Activated CD4-positive, alpha-beta T cell treated with anti-CD3 and anti-CD28 coated beads, Interleukin-2, Interleukin-4, amounts not matched to agents 100 ng/mL and 50 ng/mL, durations not matched to agents 16 hours and 8 hours (primary cell): ENCODE data around the gene BMP7.
"Not testable (repeated sequence)": the region's sequence is repeated elsewhere in the genome, so short reads cannot be mapped to it uniquely, and the experiment has no call there.

Source experiments
- DNase-seq: peaks from one replicate; pipeline ENCODE4 v3.0.0-alpha.2; 2020; ENCODE audit warnings: low spot score

The BMP7 gene

DNA sequence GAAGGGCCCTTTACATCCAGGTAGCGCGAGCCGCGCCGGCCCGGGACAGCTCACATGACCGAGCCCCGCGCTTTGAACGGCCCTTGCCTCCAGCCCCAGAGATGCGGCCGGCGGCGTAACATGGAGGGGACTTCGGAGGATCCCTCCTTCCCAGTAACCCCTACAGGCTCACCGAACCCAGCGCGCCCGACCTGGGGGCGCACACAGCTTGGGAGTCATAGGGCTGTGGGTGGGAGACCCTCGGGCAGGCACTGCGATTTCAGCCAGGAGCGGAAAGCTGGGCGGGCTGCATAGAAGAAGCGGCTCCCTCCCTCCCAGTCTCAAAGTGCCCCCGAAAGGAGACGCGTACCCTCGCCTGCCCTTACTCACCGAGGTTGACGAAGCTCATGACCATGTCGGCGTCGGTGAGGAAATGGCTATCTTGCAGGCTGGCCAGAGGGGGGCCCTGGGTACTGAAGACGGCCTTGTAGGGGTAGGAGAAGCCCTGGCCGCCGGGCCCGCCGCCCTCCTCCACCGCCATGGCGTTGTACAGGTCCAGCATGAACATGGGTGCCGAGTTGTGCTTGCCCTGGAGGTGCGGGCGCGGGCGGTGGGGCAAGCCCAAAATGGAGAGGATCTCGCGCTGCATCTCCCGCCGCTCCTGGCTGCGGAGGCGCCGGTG, 975 bp downstream of the BMP7 start:
- DNase-seq: no peak

DNA sequence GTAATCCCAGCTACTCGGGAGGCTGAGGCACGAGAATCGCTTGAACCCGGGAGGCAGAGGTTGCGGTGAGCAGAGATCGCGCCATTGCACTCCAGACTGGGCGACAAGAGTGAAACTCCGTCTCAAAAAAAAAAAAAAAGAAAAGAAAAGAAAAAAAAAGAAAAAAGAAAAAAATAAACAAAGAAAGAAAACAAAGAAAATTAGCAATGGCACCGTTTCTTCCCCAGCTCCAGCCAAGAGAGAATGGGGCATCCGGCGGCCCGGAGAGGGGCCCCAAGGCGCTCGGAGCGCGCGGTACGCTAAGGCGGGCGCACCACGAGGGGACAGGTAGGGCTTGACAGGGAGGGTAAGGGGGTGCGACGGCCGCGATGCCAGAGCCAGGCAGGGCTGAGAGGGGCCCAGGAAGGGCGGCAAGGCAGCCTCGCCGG, 1.5 kb downstream of the BMP7 start:
- not testable (repeated sequence) for DNase-seq

GRCh38 chr20:57263801-57264792, 2.3 kb downstream of the BMP7 start:
- DNase-seq: no peak

DNA sequence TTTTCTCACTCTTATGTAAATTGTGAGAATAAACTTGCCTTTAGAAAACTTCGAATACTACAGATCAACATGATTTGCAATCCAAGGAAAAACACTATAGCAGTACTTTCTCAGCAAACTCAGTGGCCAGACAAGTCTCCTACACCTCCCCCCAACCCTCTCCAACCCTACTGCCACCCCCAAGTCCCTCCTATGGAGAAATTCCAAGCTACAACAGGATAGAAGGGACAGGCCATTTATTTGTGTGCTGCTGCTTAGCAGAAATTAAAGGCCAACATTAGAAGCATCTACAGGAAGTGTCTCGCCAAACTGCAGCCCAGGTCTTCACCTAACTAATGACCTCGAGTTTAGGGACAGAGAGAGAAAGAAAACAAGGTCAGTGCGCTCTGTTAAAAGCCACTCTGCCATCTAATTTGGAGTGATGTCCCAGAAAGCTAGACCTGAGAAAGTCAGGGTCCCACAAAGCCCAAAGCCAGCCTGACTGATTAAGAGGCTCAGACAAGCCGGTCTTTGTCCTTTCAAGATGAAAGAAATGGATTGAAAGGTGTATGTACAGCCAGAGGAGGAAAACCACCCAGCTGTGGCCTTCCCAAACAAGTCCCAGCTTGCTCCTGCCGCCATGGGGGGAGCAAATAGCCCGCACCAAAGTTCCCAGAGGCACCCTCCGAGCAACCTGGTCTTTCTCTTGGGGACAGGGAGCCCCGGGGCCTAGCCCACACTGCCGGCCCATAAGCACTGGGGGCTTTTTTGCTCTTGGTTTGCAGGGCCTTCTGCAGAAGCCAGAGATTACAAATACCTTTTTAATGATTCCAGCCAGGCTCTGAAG, 3.4 kb downstream of the BMP7 start:
- no peak for DNase-seq

DNA sequence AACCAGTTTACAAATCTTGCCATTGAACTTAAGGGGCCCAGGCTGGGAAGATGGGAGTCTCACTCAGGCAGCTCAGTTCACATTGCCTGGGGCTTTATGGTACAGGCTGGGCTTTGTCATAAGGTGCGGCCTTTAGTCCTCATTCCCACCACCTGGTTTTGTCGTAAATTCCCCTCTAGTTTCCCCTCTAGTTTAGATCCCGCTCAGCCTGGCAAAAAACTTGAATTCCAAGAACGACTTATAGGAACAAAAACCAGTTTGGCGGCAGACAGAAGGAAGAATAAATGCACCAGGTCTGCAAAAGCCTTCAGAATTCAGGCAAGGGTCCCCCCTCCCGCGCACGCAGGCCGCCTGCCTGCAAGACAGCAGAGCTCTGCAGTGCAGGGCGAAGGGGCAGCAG, 4.1 kb downstream of the BMP7 start:
- DNase-seq: no peak

DNA sequence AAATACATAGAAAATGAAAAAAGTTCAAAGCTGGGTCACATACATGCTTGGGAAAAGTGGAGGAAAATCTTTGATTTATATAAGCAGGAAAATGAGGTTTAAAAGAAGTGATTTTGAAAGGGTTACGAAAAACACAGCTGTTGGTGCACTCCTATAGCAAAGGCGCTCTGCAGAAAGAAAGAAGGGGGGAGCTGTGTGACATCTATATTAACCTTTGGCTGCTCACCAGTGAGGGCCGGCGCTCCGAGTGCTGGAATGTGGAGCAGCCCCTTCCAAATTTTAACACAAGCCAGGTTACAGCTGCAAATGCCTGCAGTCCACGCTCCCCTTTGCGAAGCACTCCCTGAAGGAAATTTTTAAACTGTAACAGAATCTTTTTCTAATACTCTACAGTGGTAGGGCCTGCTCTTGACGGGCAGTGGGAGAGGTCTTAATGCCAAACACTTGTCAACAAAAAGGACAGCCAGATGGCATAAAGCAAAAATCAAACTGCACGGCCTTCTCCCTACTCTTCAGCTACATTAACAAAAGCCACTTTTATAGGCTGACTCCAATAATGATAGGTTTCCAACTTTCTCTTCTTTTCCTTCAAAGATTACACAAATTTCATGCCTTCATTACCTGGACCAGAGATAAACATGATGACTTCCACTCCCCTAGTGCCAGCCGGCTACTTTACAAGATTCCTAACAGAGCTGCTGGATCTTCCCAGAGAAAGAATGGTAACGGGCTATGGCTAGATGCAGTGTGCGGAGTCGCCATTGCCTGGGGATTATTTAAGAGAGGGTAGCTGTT, 4.8 kb downstream of the BMP7 start:
- no peak for DNase-seq

- DNase-seq: no peak
Observed at GRCh38 chr20:57260934-57261333, 5.5 kb downstream of the BMP7 start.

- DNase-seq: no peak
Observed at GRCh38 chr20:57259938-57260921, 6.2 kb downstream of the BMP7 start.

- DNase-seq: no peak
Observed at GRCh38 chr20:57259121-57259937, 7.1 kb downstream of the BMP7 start.

DNA sequence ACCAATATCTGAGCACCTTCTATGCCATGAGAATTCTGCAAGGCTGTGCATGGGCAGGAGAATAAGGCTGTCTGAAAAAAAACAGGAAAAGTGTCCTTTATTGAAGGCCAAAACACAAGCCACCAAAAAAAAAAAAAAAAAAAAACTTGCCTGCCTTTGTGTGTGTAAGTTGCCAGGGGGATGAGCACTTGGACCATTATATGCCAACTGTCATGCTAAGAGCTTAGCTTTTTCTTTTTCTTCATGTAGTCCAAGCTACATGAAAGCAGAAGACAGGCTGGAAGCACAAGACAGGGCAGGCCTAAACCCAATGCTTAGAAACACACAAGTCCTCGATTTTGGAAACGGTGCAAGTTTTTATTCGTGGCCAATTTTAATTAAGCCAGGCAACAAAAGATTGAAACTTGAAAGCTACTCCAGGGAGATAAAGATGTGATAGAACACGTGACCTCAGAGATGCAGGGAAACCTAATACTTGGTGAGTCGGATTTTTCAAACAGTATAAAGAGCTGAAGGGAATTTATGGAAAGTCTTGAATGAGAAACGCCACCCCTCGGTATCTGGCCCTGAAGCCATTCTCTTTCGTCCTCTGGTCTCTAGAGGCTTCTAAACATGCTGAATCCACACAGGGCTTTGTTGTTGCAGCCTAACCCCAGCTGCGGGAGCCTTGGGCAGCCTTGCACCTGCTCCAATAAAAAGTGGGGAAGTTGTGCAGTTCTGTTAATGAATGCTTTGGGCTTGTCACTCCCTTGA, 8.6 kb downstream of the BMP7 start:
- no peak for DNase-seq

GRCh38 chr20:57256908-57257307, 9.5 kb downstream of the BMP7 start:
- DNase-seq: no peak

DNA sequence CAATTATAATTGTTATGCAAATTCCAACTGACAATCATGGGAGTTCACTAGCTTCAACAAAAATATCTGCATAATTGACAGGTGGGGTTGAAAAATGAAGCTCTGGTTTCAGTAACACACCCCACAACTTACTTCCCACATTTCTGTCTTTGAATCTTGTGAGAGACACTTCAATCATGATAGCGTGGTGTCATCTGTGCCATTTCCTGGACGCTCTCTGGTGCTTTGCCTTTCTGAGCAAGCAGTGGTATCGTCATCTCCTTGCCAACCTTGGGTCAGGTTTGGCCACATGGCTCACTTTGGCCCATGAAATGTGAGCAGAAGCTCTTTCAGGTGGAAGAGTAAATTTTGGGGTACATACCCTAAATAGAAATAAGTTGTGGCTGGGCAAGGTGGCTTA, 10.2 kb downstream of the BMP7 start:
- no peak for DNase-seq

GRCh38 chr20:57255183-57255582, 11.3 kb downstream of the BMP7 start:
- DNase-seq: no peak

DNA sequence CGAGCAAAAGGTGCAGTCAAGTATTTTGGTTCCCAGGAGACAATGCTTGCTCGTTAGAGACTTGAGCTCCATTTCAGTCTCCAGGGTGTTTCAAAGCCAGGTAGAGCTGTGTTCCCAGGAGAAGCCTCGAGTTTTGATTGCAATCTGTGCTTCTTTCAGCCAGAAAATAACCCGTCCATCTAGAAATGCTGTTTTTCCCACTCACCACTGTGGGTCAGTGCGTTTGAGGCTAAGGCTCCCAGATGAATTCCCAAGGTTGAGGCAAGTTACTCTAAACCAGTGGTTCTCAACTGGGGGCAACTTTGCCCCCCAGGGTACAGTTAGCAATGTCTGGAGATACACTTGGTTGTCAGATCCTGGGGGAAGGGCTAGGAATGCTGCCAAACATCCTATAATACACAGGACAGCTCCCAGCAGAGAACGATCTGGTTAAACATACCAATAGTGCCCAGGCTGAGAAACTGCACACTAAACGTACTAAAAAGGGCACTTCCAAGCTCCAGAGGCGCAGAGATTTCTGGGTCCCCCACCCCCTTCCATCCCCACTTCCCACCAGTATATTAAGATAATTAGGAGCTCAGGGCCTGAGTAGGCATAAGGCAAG, 13.8 kb downstream of the BMP7 start:
- DNase-seq: no peak

DNA sequence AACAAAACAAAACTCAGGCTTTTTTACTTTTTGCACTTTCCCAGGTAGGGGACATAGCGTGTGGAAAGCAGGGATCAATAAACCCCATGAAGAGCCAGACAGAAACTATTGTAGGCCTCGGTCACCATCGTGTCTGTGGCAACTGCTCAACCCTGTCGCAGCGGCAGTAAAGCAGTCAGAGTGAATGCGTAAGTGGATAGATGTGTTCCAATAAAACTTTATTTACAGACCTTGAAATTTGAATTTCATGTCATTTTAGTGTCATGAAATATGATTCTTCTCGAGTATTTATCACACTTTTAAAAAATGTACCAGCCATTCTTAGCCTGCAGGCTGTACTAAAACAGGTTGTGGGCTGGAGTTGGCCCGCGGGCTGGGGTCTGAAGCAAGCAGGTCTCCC, 14.5 kb downstream of the BMP7 start:
- DNase-seq: no peak

GRCh38 chr20:57251344-57251743, 15.1 kb downstream of the BMP7 start:
- DNase-seq: peak; percentile 6

GRCh38 chr20:57250607-57251343, 15.7 kb downstream of the BMP7 start:
- peak; percentile 23 for DNase-seq

DNA sequence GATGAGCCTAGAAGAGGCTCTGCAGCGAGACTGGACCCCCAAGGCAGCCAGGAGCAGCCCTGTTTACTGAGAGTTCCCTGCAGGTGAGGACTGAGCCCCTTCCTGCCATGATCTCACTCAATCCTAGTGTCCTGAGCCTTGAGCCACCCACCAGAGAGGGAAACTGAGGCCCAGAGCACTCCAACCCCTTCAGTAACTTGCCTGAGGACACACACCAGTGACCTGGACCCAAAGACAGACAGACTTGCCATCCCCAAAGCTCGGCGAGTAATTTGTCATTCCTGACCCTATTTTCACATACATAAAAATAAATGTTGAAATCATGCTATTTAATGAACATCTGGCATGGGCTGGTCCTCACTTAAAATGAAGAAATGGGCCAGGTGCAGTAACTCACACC, 16.7 kb downstream of the BMP7 start:
- DNase-seq: no peak
